HG03457 (cell line): ENCODE data around the gene AMOT.

Experiments
- ATAC-seq: cut with Tn5 transposase; IDR thresholded peaks from one replicate; pipeline ENCODE4 v1.9.1; 2021; ENCODE audit warnings: moderate number of reproducible peaks; ENCODE audit not compliant: unreplicated experiment

Gene AMOT

DNA sequence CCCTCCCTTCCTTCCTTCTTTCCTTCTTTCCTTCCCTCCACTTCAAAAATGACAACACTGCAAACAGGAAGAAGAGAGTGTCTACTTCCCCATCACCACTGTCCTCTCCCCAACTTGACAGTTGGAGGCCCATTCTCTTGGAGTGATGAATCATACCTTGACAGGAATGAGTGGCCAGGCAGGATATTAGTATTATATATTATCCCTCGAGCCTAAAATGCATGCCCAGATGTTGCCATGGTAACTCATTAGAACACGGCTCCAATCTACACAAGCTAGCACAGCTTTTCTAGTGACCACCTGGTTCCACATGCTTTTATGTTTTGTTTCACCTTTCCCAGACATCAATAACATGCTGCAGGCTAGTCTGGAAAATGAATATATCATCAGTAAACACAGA, 89.6 kb downstream of the AMOT start:
- no peak for ATAC-seq

DNA sequence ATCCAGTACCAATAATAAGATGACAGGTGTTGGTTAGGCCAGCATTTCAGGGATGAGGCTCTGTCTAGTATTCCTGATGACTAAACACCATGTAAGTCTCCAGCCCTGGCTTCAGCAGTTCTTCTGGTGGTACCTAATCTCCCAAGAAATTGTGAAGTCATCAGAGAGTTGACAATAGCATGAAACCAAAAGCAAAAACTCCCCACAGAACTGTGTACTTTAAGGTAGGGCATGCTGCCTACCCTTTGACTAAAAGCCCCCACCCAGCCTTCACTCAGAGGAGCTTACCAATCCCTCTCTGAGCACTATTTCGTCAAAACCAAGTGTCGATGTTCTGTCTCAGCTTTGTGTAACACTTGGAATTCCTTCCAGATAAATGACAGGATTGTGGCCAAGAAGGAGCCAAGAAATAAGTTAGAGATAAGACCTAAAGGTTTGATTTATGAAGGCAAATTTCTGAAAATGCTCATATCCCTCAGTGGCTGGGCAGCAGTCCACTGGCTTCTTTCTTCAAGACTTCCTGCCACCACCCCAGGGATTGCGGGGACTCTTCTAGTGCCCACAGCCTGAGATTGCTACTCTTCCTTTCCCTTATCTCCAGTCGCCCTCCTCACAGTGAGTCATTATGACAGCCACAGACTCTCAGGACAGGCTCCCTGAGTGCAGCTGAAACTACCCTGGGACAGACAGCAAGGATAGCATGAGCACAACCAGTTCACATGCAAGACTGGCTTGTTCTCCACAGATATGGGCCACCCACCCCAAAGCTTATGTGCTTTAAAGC, 93.6 kb downstream of the AMOT start:
- ATAC-seq, result no peak

DNA sequence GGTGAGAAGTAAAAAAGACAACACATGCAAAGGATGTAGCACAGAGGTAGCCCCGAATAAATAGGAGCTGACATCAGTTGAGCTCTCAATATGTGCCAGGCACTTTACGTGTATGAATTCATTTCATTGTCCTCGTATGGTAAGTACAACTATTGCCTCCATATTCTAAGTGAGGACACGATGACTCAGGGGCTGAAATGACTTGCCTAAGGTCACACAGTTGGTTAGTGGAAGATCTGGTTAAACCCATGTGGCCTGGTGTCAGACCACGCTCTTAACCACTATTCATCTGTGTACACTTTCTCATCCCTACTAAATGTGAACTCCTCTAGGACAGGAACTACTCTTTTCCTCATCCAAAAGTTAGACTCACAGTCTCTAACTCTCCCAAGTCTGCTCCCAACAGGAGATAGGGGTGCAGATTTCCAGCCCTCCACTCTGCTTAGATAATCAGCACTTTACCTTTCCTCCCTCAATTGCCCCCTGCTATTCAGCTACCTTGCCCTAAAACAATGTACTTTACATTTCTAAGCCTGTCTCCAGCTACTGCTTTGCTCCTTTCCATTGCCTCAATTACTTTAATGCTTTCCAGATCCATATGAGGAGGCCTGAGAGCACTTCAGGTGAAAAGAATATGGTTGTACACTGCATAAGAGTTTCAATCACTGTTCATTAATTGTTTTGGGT, 102.1 kb downstream of the AMOT start:
- no peak for ATAC-seq

DNA sequence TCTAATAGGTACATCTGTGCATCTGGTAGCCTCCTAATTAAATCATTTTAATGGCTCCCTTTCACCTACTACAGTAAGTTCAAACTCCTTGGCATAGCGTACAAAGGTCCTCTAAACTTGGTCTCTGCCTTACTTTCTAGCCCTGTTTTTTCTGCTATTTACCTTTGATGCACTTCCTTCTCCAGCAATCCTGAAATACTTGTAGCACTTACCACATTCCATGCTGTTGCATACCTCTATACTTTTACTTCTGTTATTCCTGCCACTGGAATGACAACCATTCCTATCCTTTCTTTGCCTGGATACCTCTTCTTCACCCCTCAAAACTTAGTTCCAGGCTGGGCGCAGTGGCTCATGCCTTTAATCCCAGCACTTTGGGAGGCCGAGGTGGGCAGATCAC, 104.3 kb downstream of the AMOT start:
- no peak for ATAC-seq

GRCh38 chrX:112735147-112735546, 105.5 kb downstream of the AMOT start:
- no peak for ATAC-seq

- no peak for ATAC-seq
Observed at GRCh38 chrX:112734290-112734689, 106.3 kb downstream of the AMOT start.

DNA sequence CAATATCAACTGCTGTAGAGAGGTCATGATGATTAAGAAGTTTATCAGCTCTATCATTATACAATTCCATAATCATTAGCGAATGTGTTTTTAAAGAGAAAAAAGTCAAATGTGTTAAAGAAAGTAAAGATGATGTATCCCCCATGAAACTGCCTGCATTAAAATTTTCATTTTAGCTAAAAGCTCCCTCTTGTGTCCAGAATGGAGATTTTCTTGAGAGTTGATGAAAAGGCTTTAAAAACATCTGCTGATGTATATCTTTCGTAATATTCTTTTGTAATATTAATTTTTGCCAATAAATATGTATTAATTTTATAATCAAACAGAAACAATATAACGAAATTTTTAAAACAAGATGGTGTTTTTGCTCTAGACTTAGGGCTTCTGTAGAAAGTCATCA, 108.8 kb downstream of the AMOT start:
- ATAC-seq, result no peak
